DOHH2 (cell line): ENCODE data around the gene HDLBP.

Experiments used
- EZH2phosphoT487 ChIP-seq: fragments of 200-600 bp; sonication (generic); IDR thresholded peaks from 2 replicates; pipeline ENCODE4 v1.6.1; 2017; ENCODE audit warnings: borderline replicate concordance, mild to moderate bottlenecking, antibody characterized with exemption, low read length, moderate library complexity, mixed read lengths
- TF ChIP-seq, protein P1 (sequence below): fragments of 200-600 bp; sonication (generic); IDR thresholded peaks from one replicate; pipeline ENCODE4 v1.5.1; 2014; ENCODE audit warnings: antibody characterized with exemption, mild to moderate bottlenecking, low read depth, low read length; ENCODE audit not compliant: poor library complexity, severe bottlenecking

DNA sequence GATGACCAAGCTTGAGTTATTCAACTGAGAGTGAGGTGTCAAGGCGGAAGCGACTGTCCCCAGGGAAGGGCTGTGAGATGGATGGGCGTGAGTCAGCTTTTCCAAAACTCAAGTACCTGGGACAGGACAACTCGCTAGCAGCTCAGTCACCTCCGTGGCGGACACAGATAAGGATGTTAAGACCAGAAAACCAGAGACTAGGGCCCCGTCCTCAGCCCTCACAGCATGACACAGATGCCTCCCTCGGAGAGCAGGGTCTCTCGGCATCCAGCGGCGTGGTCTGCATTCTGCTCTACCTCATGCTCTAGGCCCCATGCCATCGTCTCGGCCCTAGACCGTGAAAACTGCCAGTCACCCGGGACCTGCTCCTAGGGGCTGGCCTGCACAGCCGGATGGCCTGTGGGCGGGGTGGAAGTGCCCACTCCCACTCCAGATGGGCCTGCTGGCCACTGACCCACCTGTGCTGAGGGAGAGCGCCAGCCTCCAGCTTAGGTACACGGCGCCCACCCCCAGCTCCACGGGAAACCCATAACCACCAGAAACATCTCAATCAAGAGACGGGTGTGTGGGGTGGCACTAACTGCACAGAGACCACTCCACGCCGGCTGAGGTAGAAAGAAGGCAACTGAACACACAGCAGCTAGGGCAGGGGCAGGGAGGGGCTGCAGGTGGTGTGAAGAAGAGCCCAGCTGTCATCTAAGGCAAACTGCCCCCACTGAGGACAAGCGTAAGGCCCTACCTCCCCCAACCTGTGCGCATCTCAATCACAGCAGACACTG lies 87.2 kb downstream of the HDLBP start:
- TF ChIP-seq, protein P1, sequence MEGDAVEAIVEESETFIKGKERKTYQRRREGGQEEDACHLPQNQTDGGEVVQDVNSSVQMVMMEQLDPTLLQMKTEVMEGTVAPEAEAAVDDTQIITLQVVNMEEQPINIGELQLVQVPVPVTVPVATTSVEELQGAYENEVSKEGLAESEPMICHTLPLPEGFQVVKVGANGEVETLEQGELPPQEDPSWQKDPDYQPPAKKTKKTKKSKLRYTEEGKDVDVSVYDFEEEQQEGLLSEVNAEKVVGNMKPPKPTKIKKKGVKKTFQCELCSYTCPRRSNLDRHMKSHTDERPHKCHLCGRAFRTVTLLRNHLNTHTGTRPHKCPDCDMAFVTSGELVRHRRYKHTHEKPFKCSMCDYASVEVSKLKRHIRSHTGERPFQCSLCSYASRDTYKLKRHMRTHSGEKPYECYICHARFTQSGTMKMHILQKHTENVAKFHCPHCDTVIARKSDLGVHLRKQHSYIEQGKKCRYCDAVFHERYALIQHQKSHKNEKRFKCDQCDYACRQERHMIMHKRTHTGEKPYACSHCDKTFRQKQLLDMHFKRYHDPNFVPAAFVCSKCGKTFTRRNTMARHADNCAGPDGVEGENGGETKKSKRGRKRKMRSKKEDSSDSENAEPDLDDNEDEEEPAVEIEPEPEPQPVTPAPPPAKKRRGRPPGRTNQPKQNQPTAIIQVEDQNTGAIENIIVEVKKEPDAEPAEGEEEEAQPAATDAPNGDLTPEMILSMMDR = no peak
- no peak for TF ChIP-seq EZH2phosphoT487
